Right ventricle myocardium superior (tissue), 1 donor: Measurements from ENCODE around the gene DLX3. TPM values are rescaled to one million over a fixed set of nuclear protein-coding genes. Genes with fewer than 3 reads are reported as not detected.
A peak's percentile ranks its signal among the peaks of the same experiment; 100 is the strongest.

Experiments used
- ATAC-seq: fragments of 200-7000 bp; cut with Tn5 transposase; one replicate; pipeline ENCODE4 v1.9.1; 2020; ENCODE audit warnings: mild to moderate bottlenecking; ENCODE audit not compliant: poor library complexity
- DNase-seq: peaks from one replicate; pipeline ENCODE4 v3.0.0-alpha.2; 2020
- intact Hi-C: fragments of 100-400 bp; cut with DNase I; formaldehyde crosslinking; loops from one replicate; pipeline ENCODE4 v1.11.2; 2022
- total RNA-seq: library from RNA; stranded (reverse); fragmentation: NEBNext Ultra II Directional; extraction: Animal tissue kit (Norgen Biotek cat#: 25700); gene quantifications from one replicate; pipeline ENCODE4 v1.2.1, GENCODE V29; 2021
- donor health status: DM: no; HTN: yes; CAD: no; lungs with severe emphysema.

Gene DLX3
- total RNA-seq, 1 donor from 2014 or later, result not detected

- intact Hi-C loops, result no loop called here
- ATAC-seq (no peak), DNase-seq (no peak)
These were observed 14.3 kb downstream of the DLX3 start for GRCh38 chr17:49980703-49981197.

- intact Hi-C loops, result no loop called here
- no peak for DNase-seq
- ATAC-seq, result no peak
These were observed 15.1 kb downstream of the DLX3 start for GRCh38 chr17:49979748-49980479.

DNA sequence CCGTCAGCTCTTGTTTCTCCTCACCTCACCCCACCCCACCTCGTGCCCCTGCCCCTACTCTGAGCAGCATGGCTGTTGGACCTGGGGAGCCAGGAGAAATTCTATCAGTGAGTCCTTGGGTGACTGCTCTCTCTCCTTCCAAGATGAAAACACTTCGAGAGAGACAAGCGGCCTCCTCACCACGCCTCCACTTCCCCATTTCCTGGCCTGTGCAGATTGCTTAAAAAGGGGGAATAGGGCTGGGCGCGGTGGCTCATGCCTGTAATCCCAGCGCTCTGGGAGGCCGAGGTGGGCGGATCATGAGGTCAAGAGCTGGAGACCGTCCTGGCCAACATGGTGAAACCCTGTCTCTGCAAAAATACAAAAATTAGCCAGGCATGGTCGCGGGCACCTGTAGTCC is 16.5 kb downstream of the DLX3 start:
- ATAC-seq, result no peak
- intact Hi-C loops, result no loop called here
- no peak for DNase-seq

DNA sequence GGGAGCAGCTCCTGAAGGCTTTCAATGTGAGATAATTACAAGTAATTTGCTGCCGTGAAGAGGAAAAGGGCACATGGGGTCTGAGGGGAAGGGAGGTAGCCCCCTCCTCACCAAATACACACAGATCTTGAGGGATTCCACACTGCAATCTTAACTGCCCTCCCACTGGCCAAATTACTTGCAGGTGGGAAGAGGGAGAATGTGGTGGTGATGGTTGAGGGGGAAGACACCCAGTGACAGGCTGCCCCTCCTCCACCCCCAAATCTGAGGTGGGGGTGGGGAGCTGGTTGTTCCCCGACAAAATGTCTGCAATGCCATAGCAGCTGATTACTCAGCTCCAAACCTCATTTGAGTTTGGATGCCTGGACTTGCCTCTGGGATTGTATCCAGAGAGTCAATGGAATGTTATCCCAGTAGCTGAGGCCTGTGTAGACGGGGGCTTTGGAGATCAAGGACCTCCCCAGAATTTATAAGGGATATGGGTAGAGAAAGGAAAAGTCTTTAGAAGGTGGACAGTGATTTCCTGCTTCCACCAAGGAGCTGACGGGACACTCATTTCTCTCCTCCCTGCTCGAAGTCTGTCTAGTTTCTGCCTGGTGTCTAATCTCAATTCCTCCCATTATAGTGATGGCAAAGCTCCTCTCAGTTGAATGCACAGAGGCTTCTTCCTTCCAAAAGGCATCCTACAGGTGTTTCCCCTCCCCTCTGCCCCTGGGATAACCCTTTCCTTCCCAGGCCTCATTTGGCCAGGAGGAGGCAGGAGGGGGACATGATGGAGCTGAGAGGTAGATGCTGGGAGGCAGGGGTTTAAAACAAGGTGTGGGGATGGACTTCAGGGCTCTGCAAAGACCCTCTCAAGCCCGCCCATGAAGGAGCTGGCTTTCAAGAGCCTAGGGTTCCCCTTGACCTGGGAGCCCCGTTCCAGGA is 17.3 kb downstream of the DLX3 start:
- DNase-seq (no peak), ATAC-seq (no peak)
- intact Hi-C loops, result no loop called here

- no peak for ATAC-seq
- DNase-seq, result no peak
- intact Hi-C loops, result no loop called here
These were observed 18.2 kb downstream of the DLX3 start for GRCh38 chr17:49976828-49977202.

DNA sequence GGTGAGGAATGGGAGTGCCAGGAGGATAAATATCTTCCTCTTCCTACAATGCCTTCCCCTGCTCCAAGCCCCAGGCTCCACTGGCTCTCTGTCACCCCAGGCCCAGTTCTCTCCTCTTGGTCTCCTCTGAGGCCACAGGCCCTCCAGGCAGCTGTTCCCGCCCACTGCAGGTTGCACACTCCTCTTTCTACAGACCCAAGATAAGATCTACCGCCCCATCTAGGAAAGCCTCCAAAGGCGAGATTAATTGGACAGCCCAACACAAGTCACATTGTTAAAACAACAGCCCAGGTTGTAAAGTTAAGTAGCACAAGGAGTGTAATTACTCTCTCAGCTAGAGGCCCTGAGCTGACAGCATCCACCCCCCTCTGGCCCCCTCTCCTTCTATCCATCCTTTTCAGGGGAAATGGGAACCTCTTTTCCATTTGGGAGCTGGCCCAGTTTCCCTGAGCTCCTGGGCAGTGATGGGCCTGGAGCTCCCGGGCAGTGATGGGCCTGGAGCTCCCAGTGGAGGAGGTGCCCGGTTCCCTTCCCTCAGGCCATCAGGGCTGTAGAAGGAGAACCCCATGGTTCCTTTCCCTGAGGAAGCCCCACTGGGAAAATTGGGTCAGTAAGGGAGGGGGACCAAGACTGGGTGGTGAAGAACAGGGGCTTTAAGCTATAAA is 18.7 kb downstream of the DLX3 start:
- DNase-seq (no peak), ATAC-seq (no peak)
- intact Hi-C loops, result no loop called here

- ATAC-seq (no peak), DNase-seq (no peak)
- intact Hi-C loops, result no loop called here
These were observed 19.5 kb downstream of the DLX3 start for GRCh38 chr17:49975531-49975930.

DNA sequence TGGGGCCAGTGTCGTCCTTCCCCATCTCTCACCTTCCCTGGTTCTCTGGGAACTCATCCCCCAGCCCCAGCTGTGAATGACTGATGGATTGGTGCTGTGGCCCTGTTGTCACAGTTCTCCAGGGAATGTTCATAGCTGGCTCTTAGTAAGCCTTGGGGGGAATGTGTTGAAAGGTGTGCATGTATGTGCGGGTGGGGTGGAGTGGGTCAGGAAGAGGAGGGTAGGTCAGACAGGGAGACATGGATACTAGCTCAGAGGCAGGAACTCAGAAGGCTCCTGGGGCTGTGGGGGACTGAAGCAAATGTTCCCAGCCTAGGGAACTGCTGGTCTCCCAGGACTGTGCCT is 21.8 kb downstream of the DLX3 start:
- ATAC-seq, result no peak
- DNase-seq, result no peak
- intact Hi-C loops, result no loop called here

GRCh38 chr17:49972486-49973270 is 22.3 kb downstream of the DLX3 start:
- ATAC-seq, result no peak
- DNase-seq, result no peak
- intact Hi-C loops, result no loop called here

GRCh38 chr17:49971848-49972485 is 23.1 kb downstream of the DLX3 start:
- ATAC-seq (no peak), DNase-seq (no peak)
- intact Hi-C loops, result no loop called here

- ATAC-seq (no peak), DNase-seq (no peak)
- intact Hi-C loops, result no loop called here
These were observed 23.7 kb downstream of the DLX3 start for GRCh38 chr17:49971199-49971847.

- no peak for ATAC-seq
- no peak for DNase-seq
- intact Hi-C loops, result no loop called here
These were observed 24.5 kb downstream of the DLX3 start for GRCh38 chr17:49970498-49970897.

GRCh38 chr17:49969795-49970389 is 25.1 kb downstream of the DLX3 start:
- no peak for DNase-seq
- intact Hi-C loops, result no loop called here
- ATAC-seq, result no peak

DNA sequence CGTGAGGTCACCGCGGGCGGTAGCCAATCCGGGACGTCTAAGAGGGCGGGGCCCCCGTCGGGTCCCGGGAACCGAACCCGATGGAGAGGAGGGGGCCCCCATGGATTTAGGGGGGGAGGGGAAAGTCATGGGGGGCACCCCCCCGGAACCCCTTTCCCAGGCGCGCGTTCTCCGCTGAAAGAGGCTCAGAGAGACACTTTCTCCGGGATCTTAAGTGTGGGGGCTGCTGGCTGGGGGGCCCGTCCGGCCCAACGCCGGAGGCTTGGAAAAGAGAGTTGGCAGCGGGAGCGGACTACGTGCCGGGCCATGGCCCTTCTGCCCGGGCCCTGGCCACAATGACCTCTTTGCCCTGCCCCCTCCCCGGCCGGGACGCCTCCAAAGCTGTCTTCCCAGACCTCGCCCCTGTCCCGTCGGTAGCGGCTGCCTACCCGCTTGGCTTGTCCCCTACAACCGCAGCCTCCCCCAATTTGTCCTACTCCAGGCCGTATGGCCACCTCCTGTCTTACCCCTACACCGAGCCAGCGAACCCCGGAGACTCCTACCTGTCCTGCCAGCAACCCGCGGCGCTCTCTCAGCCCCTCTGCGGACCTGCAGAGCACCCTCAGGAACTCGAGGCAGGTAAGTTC is 25.8 kb downstream of the DLX3 start, which contains the start of gene DLX4:
Gene DLX4, plus strand, starts transcription at position 57 of the 626 bp plus-strand sequence. Its CDS starts 279 bp downstream, at position 336.
- no peak for ATAC-seq
- intact Hi-C loops, result no loop called here
- no peak for DNase-seq

DNA sequence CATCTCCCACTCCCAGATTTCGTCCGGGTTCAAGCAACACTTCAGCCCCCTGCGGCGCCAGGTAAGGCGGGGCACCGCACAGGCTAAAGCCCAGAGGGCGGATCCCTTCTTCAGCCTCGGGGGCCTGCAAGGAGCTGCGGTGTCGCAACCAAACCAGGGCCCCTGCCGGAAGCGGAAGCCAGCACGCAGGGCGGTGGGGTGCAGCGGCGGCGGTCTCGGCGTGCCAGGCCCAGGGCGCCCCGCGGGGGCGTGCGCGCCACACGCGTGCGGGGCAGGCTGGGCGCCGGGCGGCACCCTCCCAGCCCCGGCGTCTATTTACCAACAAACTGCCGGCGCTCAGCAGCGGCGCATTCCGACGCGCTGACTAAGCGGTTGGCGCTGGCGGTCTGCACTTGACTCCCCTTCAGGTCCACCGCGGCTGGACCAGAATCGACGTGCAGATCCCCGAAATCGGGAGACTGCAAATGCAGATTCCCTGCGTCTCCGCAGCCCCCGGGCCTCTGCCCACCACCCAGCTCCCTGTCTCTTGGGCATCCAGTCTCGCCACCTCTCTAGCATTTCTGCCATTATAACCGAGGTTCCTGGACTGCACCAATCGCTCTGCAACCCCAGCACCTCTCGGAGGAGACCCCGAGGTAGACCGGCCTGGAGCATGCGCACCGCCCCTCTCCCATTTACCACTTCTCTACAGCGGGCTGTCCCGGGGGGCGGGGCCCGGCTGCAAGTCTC is 26.5 kb downstream of the DLX3 start:
- peak; percentile 83 for DNase-seq
- ATAC-seq, result peak; percentile 82
- intact Hi-C loops, result no loop called here
